Gastrocnemius medialis (tissue), 4 donors: ENCODE data around the gene OR8B8.

ENCODE experiments used
- POLR2A ChIP-seq, 2 donors: fragments of 450-650 bp; IDR thresholded peaks; one replicate each; pipeline ENCODE4 v1.6.1; 2017; ENCODE audit warnings: antibody characterized with exemption in 2 of 2, mild to moderate bottlenecking in 2 of 2, moderate library complexity in 2 of 2
- TF ChIP-seq, protein P1 (sequence below), 5 experiments: fragments of 450-650 bp in 3 of 5; fragments of 200-600 bp in 2 of 5; sonication (generic) in 2 of 5; IDR thresholded peaks in 4 of 5; conservative IDR thresholded peaks in 1 of 5; 1 replicate in 4 of 5; 2 replicates in 1 of 5; pipeline ENCODE4 v1.5.1; 2016 to 2019; ENCODE audit warnings: antibody characterized with exemption in 5 of 5, mild to moderate bottlenecking in 3 of 5, moderate library complexity in 3 of 5

- TF ChIP-seq, protein P1, sequence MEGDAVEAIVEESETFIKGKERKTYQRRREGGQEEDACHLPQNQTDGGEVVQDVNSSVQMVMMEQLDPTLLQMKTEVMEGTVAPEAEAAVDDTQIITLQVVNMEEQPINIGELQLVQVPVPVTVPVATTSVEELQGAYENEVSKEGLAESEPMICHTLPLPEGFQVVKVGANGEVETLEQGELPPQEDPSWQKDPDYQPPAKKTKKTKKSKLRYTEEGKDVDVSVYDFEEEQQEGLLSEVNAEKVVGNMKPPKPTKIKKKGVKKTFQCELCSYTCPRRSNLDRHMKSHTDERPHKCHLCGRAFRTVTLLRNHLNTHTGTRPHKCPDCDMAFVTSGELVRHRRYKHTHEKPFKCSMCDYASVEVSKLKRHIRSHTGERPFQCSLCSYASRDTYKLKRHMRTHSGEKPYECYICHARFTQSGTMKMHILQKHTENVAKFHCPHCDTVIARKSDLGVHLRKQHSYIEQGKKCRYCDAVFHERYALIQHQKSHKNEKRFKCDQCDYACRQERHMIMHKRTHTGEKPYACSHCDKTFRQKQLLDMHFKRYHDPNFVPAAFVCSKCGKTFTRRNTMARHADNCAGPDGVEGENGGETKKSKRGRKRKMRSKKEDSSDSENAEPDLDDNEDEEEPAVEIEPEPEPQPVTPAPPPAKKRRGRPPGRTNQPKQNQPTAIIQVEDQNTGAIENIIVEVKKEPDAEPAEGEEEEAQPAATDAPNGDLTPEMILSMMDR (IDR thresholded peaks at IDR 0.05 in 4 of 5, conservative IDR thresholded peaks at IDR 0.05 in 1 of 5): no peak
- no peak for TF ChIP-seq POLR2A (IDR thresholded peaks at IDR 0.05)
Measured at GRCh38 chr11:124429599-124429998, 15.9 kb downstream of the OR8B8 start.
